Endothelial cell (in vitro differentiated cells): ENCODE results near the gene C1orf226. TPM values are rescaled to one million over a fixed set of nuclear protein-coding genes. Genes with fewer than 3 reads are reported as not detected.

Experiments
- DNase-seq: peaks from one replicate; pipeline ENCODE4 v3.0.0; 2021; ENCODE audit warnings: low spot score
- H3K27ac Mint-ChIP-seq: one replicate; pipeline ENCODE4 v1.8.0; 2021; ENCODE audit warnings: mixed read lengths, inconsistent platforms; ENCODE audit not compliant: unreplicated experiment
- H3K27me3 Mint-ChIP-seq: one replicate; pipeline ENCODE4 v1.8.0; 2021; ENCODE audit warnings: mild to moderate bottlenecking, moderate library complexity, mixed read lengths, inconsistent platforms; ENCODE audit not compliant: unreplicated experiment
- H3K36me3 Mint-ChIP-seq: one replicate; pipeline ENCODE4 v1.8.0; 2021; ENCODE audit warnings: mild to moderate bottlenecking, low read depth, mixed read lengths, inconsistent platforms; ENCODE audit not compliant: unreplicated experiment
- H3K4me1 Mint-ChIP-seq: one replicate; pipeline ENCODE4 v1.8.0; 2021; ENCODE audit warnings: mild to moderate bottlenecking, mixed read lengths, inconsistent platforms; ENCODE audit not compliant: unreplicated experiment
- H3K4me3 Mint-ChIP-seq: one replicate; pipeline ENCODE4 v1.8.0; 2021; ENCODE audit warnings: mild to moderate bottlenecking, mixed read lengths, inconsistent platforms; ENCODE audit not compliant: unreplicated experiment
- H3K9me3 Mint-ChIP-seq: one replicate; pipeline ENCODE4 v1.8.0; 2021; ENCODE audit warnings: mixed read lengths, inconsistent platforms; ENCODE audit not compliant: unreplicated experiment
- CTCF ChIP-seq: fragments of 200-600 bp; sonication (generic); IDR thresholded peaks from one replicate; pipeline ENCODE4 v1.5.0; 2021; ENCODE audit warnings: antibody characterized with exemption; ENCODE audit not compliant: unreplicated experiment
- total RNA-seq: library from RNA; stranded (reverse); fragmentation: NEBNext Ultra II Directional; extraction: Animal tissue kit (Norgen Biotek cat#: 25700); gene quantifications from one replicate; pipeline ENCODE4 v1.2.1, GENCODE V29; 2021; ENCODE audit not compliant: unreplicated experiment

C1orf226 gene
- total RNA-seq, 1 donor from 2014 or later, result 28.2 TPM

DNA sequence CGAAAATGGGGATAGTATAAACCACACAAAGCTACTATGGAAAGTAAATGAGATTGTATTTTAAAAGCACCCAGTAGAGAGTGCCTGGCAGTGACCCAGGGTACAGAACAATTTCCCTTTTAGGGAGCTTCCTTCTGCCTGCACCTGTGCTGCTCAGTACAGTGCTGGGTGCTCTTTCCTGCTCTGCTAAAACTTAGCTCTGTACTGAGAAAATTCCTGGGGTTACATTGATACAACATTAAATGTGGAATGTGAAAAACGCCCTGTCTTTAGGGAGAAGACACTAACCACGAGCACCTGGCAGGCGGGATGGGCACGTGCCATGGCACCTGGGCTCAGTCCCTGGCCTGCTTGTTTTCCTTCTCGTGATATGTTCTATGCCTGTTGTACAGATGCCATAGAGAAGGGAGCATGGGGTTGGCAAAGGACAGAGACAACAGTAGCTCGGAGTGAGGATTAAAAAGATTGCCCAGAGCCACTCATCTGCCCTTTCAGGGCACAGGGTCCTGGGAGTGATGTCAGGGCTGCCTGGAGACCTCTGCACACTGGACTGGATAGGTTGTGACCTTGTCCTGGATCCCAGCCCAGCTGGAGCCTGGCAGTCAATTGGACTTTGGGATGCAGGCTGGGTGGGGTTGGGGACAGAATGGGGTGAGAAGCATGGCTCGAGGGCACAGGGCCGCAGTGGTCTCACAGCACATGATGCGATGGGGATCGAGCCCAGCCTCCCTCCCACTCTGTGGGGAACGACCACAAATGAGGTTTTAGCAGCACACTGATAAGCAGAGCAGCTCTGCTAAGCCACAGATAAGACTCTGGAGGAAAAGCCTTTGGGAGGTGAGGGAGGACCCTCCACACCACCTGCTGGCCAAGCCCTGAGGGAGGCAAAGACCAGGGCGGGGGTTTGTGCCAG, 9.1 kb upstream of the C1orf226 start:
- Mint-ChIP-seq H3K27ac (no peak overlapping the region), H3K4me3 (no peak overlapping the region), H3K36me3 (peaks cover 17% of the 10 kb centered on the region), H3K27me3 (peaks cover 15% of the 10 kb centered on the region), H3K9me3 (no peaks in the 10 kb centered on the region), H3K4me1 (peaks cover 7% of the 10 kb centered on the region)
- DNase-seq, result no peak
- no peak for TF ChIP-seq CTCF

- DNase-seq, result no peak
- Mint-ChIP-seq H3K4me1 (peaks cover 7% of the 10 kb centered on the region), H3K27ac (no peak overlapping the region), H3K27me3 (peaks cover 15% of the 10 kb centered on the region), H3K36me3 (peaks cover 23% of the 10 kb centered on the region), H3K4me3 (no peak overlapping the region), H3K9me3 (no peaks in the 10 kb centered on the region)
- no peak for TF ChIP-seq CTCF
Observed at GRCh38 chr1:162373072-162373427, 8.5 kb upstream of the C1orf226 start.

- H3K27me3 Mint-ChIP-seq, result peaks cover 16% of the 10 kb centered on the region
- no peaks in the 10 kb centered on the region for H3K9me3 Mint-ChIP-seq
- H3K4me1 Mint-ChIP-seq, result peaks cover 7% of the 10 kb centered on the region
- DNase-seq, result no peak
- no peak for TF ChIP-seq CTCF
- H3K36me3 Mint-ChIP-seq, result peaks cover 24% of the 10 kb centered on the region
- no peak overlapping the region for H3K4me3 Mint-ChIP-seq
- H3K27ac Mint-ChIP-seq, result no peak overlapping the region
Observed at GRCh38 chr1:162373541-162374260, 7.8 kb upstream of the C1orf226 start.

DNA sequence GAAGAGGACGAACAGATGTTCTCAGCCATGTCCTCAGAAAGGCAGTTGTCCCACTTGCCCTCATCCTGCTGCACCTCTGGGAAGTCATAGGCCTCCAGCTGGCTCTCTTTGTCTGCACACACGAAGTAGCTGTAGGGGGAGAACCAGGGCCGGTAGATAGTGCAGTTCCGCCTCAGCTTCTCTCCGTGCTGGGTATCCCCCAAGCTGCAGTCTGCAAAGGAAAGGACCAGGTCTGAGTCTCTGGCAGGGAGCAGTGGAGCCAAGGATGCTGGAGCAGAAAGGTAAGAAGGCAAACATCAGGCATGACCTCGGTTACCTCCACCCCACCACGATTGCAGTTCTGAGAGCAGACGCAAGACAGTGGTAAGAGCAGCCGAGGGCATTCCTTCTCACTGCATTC, 7.1 kb upstream of the C1orf226 start:
- no peak for DNase-seq
- no peak overlapping the region for H3K27ac Mint-ChIP-seq
- peaks cover 17% of the 10 kb centered on the region for H3K27me3 Mint-ChIP-seq
- no peaks in the 10 kb centered on the region for H3K9me3 Mint-ChIP-seq
- peaks cover 7% of the 10 kb centered on the region for H3K4me1 Mint-ChIP-seq
- peaks cover 24% of the 10 kb centered on the region for H3K36me3 Mint-ChIP-seq
- no peak for TF ChIP-seq CTCF
- H3K4me3 Mint-ChIP-seq, result no peak overlapping the region

DNA sequence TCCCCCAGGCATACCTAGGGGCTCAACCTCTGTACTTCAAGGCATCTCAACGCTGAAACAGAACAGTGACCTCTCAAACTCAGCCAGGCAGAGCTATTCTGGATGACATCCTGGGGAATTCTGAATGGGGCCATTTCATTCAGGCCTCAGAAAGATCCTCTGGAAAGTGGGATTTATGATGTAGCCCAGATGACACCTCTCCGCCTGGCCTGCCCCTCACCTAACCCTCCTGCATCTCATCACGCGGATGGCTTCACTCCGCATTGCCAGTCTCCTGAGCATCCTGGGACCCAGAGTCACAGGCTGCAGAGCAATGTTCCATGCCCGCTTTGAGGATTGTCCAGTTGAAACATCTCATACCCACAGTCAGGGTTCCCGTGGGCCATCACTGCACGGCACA, 6.1 kb upstream of the C1orf226 start:
- Mint-ChIP-seq H3K4me3 (no peak overlapping the region), H3K4me1 (peaks cover 7% of the 10 kb centered on the region), H3K27me3 (peaks cover 17% of the 10 kb centered on the region), H3K36me3 (peaks cover 24% of the 10 kb centered on the region), H3K9me3 (no peaks in the 10 kb centered on the region), H3K27ac (no peak overlapping the region)
- DNase-seq, result no peak
- TF ChIP-seq CTCF, result no peak
